Parietal lobe (tissue), 1 donor: ENCODE data around the gene ZNF330. TPM values are rescaled to one million over a fixed set of nuclear protein-coding genes. Genes with fewer than 3 reads are reported as not detected.

Experiments
- total RNA-seq: library from RNA; depleted of rRNA; stranded (reverse); fragments of >200 nt; gene quantifications from one replicate; pipeline ENCODE4 v1.2.3, GENCODE V29; 2014

The ZNF330 gene
- total RNA-seq: 21.0 TPM

DNA sequence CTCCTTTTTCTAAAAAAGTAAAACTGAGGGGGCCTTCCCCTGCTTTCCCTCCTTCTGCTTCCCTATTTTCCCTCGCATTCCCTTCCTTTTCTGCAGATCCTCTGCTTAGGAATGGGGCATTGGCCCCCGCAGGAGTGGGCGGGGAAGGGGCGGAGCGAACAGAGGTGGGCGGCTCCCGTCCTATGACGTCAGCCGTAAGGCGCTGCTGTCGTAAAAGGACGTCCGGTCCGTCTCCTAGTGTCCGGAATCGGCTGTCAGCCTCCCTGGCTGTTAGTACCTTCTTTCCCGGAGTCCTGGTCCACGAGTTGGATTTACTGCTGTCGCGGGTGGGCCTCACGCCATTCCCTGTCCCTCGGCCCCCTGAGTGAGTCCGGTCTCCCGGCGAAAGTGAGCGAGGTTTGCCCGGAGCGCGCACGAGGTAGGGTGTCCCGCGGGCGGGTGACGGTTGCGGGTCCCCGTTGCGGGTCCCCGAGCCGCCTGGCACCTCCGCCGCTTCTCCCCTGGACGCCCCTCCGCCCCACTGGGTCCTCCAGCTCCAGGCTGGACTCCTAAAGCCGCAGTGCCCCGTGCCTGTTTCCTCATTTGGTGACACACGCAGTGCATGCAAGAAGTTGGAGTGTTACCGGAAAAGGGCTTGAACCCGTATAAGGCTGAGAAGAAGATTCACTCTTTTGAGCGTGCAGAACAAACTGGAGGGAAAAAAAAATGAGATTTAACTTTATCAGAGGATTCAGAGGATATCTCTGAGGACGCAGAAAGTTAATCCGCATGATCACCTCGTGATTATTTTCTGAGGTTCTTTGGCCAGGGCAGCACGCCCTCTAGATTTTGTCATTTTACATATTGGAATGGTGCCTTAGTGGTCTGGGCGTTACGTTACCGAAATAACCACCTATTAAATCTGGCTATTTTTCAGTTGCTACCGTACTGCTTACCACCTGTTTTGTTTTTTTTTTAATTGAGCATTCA is at the start of gene ZNF330:
Gene ZNF330, plus strand, starts transcription at position 205 of the 969 bp plus-strand sequence. CDS start 1,477 bp downstream, outside the sequence.

Other genes starting within 250 kb of the ZNF330 start
- 53.2 TPM for gene RNF150, start 87.4 kb upstream of the ZNF330 start, total RNA-seq